HG03378 (cell line): ENCODE measurements around the gene ADGRB2.

ENCODE experiments used
- ATAC-seq: cut with Tn5 transposase; IDR thresholded peaks from one replicate; pipeline ENCODE4 v1.9.1; 2021; ENCODE audit warnings: mild to moderate bottlenecking, moderate library complexity; ENCODE audit not compliant: unreplicated experiment

The ADGRB2 gene

DNA sequence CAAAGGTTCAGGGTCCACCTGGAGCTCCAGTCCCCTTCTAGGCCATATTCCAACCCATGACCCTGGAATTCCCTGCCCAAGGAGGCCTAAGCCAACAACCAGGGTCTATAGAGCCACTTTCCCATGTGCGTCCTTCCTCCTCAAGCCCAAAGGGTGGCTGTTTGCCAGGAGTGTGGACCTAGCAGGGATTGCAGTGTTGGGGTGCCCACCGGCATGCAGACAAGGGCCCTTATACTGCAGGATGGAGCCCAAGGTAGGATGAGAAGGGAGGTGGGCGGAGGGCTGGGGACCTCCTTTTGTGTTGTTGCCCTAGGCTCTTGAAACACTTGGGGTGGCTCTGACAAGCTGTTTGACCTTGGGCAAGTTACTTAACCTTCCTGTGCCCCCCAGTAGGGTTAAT lies 19.7 kb upstream of the ADGRB2 start:
- ATAC-seq, result no peak

DNA sequence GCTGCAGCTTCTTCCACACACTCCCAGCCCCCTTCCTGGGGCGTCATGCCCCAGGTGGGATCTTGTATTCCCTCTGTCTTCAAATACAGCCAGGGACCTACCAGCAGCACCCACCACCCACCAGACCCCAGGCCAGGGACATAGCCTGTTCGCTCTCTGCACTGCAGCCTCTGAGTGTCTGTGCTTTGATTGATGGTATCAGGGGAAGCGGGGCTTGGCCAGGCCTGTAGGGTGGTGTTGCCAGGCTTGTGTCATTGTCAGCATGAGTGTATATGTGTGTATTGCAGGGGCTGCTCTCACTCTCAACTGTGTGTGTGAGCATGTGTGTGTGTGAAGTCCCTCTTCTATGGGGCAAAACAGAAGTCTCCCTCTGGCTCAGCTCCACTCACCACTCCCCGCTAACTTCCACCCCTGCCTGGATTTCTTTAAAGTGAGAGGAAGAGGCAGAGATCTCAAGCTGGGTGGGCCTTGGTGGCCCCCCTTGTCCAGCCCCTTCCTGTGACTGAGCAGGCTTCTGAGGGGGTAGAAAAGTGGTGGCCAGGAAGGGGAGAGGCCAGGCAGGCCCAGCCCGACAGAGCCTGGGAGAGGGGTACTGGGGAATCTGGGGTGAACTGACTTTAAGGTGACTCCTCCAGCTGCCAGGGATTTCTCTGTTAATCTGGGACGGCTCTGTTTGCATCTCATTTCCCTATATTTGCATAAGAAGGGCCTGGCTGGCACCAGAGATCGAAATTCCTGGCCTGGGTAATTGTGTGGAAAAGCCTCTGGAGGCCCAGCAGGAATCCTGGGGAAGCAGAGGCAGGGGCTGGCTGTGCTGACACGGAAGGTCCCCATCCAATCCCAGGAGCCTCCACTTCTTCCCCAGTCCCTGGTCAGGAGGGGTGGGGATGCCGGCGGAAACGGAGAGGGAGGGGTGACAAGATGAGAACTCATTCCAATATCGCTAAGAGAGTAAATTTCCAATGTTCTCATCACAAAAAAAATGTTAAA lies 18.6 kb upstream of the ADGRB2 start:
- no peak for ATAC-seq

DNA sequence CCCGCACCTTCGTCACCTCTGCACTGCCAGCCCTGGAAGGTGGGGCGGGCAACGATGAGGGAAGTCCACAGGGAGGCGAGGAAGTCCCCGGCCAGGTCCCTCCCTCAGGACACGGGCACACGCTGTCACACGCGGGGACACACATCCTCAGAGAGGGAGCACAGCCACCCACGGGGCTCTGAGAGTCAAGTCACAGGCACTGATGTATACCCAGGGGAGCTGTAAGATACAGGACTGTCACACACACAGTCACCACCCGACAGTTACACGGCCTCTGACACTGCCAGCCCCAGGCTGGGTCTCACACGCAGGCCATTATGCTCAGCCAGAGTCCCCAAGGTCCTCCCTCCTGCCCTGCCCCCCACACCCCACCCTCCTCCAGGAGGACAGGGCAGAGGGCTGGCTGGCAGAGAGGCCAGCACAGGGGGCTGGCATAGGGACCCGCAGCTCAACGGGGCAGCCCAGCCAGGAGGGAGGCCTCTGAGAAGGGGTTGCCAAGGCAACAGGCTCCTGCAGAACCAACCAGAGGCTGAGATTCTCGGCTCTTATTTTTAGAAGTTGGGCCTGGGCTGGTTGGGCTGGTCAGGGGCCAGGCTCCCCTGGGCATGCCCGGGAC lies 17.7 kb upstream of the ADGRB2 start:
- ATAC-seq, result no peak

DNA sequence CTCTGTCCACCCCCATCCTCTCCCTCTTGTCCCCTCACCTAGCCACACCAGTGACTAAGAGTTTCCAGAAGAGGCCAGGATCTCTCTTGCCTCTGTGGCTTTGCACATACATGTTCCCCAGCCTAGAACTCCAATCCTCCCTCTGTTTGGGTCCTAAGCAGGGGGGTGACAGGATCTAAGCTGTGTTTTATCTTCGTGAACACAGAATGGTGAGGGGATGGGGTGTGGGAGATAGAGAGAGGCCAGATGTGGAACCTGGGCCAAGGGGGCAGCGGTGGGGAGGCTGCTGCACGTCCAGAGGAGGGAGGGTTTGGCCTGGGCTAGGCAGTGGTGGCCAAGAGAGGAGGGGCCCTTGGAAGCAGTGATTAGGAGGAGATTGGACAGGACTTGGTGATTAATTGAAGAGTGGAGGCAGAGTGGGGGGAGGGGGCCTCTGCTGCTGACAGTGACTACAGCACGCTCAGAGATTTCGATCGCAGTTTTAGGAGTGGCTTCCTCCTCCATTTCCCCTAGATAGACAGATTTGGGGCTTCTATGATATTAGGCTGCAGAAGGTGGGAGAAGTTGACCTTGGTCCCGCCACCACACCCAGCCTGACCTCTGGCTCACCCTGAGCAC lies 17.1 kb upstream of the ADGRB2 start:
- no peak for ATAC-seq

DNA sequence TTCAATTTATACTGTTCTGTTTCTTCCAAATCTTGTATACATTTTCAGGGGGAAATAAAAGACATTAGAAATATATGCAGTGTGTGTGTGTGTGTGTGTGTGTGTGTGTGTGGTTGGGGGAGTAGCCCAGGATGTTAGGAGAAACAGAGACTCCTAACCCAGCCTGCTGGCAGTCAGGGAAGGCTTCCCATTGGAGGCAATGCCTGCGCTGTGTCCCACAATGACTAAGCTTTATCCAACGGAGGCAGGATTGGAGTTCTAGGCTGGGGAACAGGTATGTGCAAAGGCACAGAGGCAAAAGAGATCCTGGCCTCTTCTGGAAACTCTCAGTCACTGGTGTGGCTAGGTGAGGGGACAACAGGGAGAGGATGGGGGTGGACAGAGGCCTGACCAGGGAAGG lies 16.5 kb upstream of the ADGRB2 start:
- ATAC-seq, result no peak

DNA sequence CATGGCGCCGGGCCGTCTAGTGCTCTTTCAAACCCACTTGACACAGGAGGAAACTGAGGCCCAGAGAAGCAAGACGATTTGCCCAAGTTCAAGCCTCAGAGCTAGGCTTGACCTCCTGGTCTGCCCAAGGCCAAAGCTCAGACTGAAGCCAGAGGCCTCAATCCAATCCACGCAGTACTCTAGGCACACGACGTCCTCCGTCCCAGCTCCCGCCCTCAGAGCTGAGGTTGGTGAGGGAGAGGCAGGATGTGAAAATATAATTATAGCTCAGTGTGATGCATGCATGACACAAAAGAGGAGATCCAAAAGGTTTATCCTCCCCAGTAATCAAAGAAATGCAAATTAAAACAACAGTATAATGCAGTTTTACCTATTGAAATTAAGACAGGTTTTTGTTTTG lies 15.5 kb upstream of the ADGRB2 start:
- ATAC-seq, result no peak

DNA sequence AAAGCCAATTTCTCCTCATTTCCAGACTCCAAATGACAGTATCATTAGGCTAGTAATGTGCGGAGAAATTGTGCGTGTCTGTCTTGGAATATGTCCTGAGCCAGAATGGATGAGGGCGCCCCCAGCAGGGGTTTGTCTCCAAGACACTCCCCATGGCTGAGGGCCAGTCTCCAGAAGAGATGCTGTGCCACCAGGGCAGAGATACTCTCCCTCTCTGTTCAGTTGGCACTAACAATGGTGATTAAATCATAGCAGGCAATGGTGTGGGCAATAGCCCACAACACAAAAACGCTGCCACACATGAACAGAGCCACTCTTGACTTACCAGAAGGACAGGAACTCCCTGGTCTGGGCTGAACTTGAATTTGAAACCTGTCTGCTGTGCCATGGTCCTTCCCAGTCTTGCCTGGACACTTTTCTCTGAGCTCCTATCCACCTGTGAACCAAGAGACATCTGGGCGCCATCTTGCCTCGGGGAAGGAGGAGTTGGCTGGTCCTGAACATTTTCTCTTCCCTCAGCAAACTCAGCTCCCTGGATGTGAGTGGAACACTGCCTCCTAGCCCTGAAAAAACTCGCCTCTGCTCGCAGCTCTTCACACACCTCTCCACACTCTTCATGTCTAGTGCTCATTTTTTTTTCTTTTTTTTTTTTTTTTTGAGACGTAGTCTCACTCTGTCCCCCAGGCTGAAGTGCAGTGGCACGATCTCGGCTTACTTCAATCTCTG lies 14.8 kb upstream of the ADGRB2 start:
- no peak for ATAC-seq

DNA sequence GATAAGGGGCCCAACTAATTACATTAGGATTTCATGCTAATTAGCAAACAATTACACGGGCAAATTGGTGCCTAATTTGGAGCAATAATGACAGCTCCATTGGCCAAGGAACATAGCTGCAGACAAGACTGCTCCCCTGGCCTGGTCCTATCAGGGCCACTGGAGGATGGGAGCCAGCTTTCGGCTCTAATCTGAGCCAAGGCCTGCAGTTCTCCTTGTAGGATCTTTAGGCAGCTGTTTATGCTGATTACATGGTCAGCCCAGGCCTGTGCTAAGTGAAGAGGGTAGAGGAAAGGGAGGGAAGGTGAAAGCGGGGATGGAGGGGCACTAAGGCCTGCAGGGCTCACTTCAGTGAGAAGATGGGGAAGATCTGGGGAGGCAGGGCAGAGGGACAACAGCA lies 12.4 kb upstream of the ADGRB2 start:
- ATAC-seq, result no peak

DNA sequence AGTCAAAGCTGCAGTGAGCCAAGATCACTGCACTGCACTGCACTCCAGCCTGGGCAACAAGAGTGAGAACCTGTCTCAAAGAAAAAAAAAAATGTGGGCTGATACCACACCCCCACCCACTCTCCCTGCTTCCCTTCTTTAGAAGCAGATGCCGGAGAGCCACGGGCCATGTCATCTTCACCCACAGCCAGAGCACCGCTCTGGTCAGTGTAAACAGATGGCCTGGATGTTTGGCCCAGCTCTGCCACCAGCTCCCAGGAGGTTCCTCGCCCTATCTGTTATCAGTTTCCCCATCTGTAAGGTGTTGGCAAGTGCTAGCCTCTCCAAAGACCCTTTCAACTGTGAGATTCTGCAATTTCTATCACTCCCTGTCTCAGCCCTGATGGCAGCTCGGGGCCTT lies 11.9 kb upstream of the ADGRB2 start:
- no peak for ATAC-seq

DNA sequence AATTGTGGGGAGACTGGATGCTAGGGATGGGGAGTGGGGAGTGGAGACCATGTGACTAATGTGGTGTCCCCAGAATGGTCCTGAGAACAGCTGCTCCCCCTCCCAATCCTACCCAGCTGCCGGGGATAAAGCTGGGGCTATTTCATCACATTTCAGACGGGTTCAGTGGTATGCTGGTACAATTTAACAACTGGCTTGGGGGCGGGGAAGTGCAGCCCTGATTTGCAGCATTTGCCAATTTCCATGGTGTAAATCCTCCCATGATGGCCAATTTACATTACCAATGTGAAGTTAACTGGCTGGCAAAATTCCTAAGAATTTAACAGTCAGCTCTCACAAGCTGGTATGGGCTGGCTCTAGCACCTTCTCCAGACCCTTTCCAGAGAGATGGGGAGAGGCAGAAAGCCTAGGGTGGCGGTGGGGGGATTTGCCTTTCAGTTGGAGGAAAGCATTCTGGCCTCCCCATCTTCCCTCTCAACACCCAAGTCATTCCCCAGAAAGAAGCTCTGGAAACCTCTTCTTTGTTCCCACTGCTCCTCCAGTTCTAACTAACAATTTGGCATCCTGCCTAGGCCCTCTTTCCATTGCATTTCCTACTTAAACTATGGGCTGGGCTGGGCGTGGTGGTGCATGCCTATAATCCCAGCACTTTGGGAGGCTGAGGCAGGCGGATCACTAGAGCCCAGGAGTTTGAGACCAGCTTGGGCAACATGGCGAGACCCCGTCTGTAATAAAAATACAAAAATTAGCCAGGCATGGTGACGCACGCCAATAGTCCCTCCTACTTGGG lies 11.3 kb upstream of the ADGRB2 start:
- no peak for ATAC-seq

DNA sequence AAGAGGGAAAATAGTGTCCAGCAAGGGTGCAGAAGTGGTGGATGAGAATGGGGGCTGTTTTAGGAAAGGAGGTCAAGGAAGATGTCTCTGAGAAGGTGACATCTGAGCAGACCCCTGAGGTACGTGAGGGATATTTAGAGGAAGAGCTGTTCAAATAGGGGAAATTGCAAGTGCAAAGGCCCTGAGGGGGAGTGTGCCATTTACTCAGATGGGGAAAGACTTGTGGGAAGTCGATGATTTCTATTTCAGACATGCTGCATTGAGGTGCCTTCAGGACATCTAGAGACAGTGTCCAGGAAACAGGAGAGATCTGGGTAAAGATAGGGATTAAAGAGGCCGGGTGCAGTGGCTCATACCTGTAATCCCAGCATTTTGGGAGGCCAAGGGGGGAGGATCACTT lies 10.4 kb upstream of the ADGRB2 start:
- ATAC-seq, result no peak

DNA sequence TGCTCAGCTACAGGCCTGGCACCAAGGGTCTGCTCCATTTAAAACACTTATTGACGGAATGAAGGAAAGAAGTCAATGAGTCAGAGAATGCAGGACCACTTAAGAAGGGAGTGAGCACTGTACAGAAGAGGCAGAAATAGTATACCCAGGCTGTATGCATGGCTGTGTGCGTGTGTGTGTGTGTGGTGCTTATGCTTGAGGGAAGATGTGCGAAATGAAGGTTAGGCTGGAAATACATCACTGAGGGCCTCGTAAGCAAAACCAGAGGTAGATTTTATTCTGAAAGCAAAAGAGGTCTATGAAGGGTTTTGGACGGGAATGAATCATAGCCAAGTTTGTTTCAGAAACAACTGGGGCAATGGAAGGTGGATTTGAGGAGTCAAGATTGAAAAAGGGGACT lies 9.7 kb upstream of the ADGRB2 start:
- no peak for ATAC-seq

DNA sequence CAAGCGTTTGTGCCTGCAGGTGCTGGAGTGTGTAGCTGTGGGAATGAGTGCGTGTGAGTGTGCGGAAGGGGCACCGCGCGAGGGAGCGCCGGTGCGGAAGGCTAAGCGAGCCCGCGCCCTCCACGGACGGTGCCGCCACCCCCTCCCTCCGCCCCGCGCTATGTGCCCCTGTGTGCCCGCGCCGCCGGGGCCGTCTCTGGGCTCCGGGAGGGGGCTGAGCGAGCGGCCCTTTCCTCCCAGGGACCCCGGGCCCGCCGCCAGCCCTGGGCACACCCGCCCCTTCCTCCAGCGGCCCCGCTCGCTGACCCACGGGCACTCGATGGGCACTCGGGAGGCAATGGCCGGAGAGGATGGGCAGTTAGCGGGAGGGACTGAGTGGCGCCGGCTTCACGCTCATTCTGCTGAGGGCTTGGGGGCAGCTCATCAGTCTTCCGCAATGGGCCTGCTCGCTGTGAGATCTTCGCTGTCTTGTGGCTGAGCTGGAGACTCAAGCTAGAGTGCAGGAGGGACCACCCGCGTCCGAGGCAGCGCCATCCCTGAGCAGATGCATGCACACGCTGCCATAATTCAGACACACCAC lies 8.6 kb upstream of the ADGRB2 start:
- no peak for ATAC-seq

DNA sequence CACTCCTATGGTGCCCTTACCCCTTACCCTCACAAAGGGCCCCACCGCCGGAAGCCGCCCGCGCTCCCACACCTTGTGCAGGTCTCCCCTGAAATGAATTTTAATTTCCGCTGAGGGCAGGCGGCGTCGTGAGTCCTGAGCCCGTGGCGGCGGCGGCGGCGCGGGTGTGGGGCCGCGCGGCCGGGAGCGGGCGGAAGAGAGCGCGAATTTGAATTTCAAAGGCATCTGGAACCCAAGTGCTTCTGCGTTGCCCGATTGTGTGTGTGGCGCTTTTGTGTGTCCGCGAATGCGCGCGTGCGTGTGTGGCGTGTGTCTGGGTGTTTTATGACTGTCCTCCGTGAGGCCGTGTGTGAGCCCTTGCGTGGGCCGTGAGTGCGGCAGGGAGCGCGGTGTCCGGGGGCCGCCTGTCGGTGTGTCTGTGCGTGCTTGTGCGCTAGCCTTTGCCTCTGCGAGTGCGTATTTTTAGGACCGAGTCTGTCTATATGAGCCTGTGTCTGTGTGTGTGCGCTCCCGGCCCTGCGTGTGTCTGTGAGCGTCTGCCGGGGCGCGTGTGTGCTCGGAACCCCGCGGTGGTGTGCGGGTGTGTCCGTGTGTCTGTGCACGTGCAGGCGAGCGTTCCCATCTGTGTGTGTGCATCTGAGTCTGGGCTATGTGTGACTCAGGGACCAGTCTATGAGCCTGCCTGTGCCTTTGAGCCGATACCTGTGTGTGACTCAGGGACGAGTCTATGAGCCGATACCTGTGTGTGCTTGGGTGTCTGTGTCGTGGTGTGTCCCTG lies 7.9 kb upstream of the ADGRB2 start:
- no peak for ATAC-seq

DNA sequence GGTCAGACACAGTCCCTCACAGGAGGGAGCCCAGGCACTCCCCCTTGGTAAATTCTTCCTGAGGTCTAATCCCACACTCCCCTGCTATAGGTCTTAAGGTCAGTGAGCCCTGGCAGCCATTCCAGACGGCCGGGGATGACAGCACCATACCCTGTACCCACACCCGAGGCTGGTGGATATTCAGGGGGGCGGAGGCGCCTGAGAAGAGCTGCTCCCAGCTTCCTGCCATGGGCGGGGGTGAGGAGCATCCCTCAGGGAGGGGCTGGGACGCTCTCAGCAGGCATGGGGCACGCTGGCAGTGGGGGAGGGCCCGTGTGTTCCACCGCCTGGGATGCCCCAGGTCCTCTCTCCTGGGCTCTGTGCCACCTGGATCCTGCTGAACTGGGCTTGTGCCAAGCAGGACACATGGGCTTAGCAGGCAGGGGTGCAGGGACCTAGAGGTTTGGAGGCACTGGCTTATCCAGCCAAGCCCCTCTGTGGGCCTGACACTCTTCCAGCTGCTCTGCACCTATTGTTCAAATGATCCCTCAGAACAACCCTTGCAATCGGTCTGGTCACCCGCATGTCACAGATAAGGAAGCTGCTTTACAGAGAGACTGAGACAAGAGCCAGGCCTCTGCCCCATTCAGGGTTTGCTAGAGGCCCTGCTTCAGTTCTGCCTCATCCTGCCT lies 5.7 kb upstream of the ADGRB2 start:
- no peak for ATAC-seq

DNA sequence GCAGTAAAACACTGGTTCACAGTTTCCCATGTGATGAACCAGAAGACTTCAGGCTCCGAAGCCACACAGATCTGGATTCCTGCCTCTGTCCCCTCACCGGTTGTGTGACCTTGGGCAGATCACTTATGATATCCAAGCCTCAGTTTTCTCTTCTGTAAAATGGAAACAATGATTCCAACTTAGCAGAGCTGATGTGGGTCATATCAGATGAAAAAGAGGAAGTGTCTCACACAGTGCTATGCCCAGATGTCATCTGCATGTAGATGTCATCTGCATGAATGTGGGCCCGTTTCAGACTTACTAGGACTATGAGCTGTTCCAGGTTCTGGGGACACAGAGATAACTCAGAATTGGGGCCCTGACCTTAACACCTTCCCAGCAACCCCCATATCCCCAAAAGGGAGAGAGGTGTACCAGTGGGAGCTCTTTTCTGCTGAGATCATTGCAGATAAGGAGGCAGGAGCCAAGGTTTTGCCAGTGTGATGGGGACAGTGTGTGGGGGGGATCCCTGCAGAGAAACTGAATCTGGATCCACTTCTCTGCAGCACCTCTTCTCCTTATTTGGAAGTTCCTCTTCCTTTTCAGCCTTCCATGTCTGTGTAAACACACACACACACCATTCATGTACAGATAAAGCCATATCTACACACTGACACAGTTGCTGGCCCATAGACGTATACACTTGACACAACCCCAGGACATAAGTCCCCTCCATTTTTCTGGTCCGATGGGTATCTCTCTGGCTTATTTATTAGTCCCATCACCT lies 5.0 kb upstream of the ADGRB2 start:
- ATAC-seq, result no peak

DNA sequence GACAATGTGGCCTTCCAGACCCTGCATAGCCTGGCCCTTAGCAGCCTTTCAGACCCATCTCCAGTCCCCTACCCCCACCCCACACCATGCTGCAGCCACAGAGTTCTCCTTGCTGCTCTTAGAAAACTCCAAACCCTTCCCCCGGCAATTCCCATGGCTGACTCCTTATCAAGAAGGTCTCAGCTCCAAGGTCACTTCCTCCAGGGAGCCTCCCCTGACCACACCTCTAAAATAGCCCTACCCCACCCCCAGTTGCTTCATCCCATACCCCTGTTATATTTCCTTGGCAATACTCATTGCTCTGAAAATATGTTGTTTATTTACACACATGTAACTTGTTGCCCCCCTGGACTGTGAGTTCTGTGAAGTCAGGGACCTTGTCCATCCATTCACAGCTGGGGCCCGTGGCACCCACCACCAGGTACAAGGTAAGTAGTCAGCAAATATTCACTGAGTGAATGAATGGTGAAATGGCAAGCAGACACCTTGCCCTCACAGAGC lies 4.3 kb upstream of the ADGRB2 start:
- no peak for ATAC-seq

DNA sequence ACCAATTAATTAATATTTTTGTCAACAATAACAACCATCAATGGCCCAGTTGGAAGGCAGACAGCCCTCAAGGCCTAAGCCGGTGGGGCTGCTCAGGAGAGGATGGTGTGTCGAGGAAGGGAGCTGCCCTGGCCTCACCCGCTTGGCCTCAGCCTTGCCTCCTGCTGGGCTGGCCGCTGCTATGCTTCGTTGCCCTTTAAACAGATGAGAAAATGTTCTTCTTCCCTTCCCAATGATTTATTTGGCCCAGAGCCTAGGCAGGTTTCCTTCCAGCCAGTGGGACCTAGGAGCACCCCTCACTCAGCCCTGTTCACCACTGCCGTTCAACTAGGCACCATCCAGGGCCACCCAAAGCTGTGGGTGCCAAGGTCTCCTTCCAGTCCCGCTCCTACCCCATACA lies 3.1 kb upstream of the ADGRB2 start:
- no peak for ATAC-seq
